Epithelial cell of esophagus (primary cell): Measurements from ENCODE around the gene SDHA.

ENCODE experiments used
- DNase-seq: peaks from one replicate; pipeline ENCODE4 v3.0.0; 2010; ENCODE audit warnings: low read depth
- H3K4me3 ChIP-seq: 2 replicates; pipeline ENCODE4 v1.5.1; 2011; ENCODE audit warnings: mild to moderate bottlenecking, low read length, control low read depth
- CTCF ChIP-seq: IDR thresholded peaks from 2 replicates; pipeline ENCODE4 v1.5.1; 2011; ENCODE audit warnings: low read depth, mild to moderate bottlenecking, low read length, control low read depth, inconsistent platforms; ENCODE audit not compliant: insufficient read depth; ENCODE audit errors: missing control alignments

SDHA gene

GRCh38 chr5:190366-191035, 27.6 kb upstream of the SDHA start:
- no peak for TF ChIP-seq CTCF
- no peak for DNase-seq
- H3K4me3 ChIP-seq: no peak overlapping the region

GRCh38 chr5:191036-191948, 26.8 kb upstream of the SDHA start, which contains the start of gene LRRC14B:
Gene LRRC14B (plus strand): TSS chr5:191495. CDS start chr5:191539, 44 bp downstream.
- DNase-seq: no peak
- no peak within 1 kb of the TSS for H3K4me3 ChIP-seq
- TF ChIP-seq CTCF: no peak

- no peak for DNase-seq
- no peak overlapping the region for H3K4me3 ChIP-seq
- TF ChIP-seq CTCF: no peak
These were observed 26.0 kb upstream of the SDHA start for GRCh38 chr5:191949-192690.

GRCh38 chr5:192691-192969, 25.5 kb upstream of the SDHA start:
- no peak for DNase-seq
- TF ChIP-seq CTCF: no peak
- H3K4me3 ChIP-seq: no peak overlapping the region

- no peak for DNase-seq
- TF ChIP-seq CTCF: no peak
- H3K4me3 ChIP-seq: no peak overlapping the region
These were observed 24.9 kb upstream of the SDHA start for GRCh38 chr5:192970-193831.

GRCh38 chr5:194102-194501, 24.0 kb upstream of the SDHA start:
- TF ChIP-seq CTCF: no peak
- no peak for DNase-seq
- no peak overlapping the region for H3K4me3 ChIP-seq
